Retinal pigment epithelial cell (primary cell): ENCODE results near the gene ZG16B.

ENCODE experiments used
- DNase-seq: peaks from one replicate; pipeline ENCODE4 v3.0.0-alpha.2; 2010; ENCODE audit warnings: low read depth
- H3K4me3 ChIP-seq: 2 replicates; pipeline ENCODE4 v1.5.1; 2011; ENCODE audit warnings: mild to moderate bottlenecking, low read length, control low read depth, moderate library complexity
- TF ChIP-seq, protein P1 (sequence below): conservative IDR thresholded peaks from 2 replicates; pipeline ENCODE4 v1.5.1; 2011; ENCODE audit warnings: low read depth, low read length, control low read depth, inconsistent platforms

ZG16B gene

GRCh38 chr16:2786061-2786825, 43.9 kb upstream of the ZG16B start:
- H3K4me3 ChIP-seq: no peak overlapping the region
- TF ChIP-seq, protein P1, sequence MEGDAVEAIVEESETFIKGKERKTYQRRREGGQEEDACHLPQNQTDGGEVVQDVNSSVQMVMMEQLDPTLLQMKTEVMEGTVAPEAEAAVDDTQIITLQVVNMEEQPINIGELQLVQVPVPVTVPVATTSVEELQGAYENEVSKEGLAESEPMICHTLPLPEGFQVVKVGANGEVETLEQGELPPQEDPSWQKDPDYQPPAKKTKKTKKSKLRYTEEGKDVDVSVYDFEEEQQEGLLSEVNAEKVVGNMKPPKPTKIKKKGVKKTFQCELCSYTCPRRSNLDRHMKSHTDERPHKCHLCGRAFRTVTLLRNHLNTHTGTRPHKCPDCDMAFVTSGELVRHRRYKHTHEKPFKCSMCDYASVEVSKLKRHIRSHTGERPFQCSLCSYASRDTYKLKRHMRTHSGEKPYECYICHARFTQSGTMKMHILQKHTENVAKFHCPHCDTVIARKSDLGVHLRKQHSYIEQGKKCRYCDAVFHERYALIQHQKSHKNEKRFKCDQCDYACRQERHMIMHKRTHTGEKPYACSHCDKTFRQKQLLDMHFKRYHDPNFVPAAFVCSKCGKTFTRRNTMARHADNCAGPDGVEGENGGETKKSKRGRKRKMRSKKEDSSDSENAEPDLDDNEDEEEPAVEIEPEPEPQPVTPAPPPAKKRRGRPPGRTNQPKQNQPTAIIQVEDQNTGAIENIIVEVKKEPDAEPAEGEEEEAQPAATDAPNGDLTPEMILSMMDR: no peak
- DNase-seq: no peak

GRCh38 chr16:2786826-2787151, 43.3 kb upstream of the ZG16B start:
- DNase-seq: no peak
- TF ChIP-seq, protein P1: no peak
- H3K4me3 ChIP-seq: no peak overlapping the region

DNA sequence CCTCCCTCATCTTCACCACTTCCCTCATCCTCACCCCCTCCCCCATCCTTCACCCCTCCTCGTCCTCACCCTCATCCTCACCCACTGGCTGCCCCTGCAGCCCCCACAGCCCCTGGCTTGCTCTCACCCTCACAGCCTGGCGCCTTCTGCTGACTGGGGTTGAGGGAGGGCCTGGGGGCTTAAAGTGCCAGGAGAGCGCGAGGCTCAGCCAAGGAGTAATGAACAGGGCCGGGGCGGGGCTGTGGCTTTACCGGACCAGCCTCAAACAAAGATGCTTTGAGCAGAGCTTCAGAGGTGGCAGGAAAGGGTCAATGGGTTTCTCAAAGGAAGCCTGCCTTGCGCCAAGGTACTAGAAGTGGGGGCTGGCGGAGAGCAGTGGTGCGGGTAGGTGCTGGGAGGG, 42.7 kb upstream of the ZG16B start, which contains the start of gene PRSS33:
PRSS33 (minus strand) TSS at position 155 of the 400 bp plus-strand sequence. CDS start 1,013 bp downstream, outside the sequence.
- no peak for DNase-seq
- TF ChIP-seq, protein P1: no peak
- peak within 1 kb of the TSS; percentile 26 for H3K4me3 ChIP-seq

DNA sequence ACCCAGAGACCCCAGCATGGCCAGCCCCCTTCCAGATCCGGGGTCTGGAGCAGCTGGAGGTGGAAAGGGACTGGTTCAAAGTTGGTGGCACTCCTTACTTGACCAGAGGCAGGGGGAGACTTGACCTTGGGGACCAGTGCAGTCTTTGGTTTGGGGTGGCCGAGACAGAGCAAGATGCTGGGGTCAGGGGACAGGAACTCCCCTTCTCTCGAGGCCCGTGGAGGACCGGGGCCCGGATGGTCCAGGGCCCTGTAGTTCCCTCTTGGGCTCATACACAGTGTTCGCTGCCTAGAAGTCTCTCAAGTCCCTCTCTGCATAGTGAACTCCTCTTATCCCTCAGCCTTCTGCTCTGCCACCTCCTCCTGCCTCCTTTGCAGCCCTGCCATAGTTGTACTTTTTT, 42.1 kb upstream of the ZG16B start:
- DNase-seq: no peak

DNA sequence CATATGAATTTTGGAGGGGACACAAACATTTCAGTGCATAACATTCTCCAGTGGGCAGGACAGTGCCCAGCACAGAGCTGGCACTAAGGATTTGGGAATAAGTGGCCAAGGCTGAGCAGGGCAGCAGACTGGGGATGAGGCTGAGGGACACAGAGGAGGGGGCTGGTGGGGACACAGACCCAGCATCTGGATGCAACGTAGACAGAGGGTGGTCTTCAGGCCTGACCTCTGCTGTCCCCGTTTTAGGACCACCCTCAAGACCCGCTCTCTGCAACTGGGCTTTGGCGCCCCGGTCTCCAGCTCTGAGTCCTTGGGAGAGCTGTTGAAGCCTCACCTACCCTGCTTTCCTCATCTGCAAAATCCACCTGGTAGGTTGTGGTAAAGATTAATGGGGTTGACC, 39.5 kb upstream of the ZG16B start:
- TF ChIP-seq, protein P1: no peak
- H3K4me3 ChIP-seq: no peak overlapping the region
- no peak for DNase-seq

More for the DNA sequence above, 42.1 kb upstream of the ZG16B start:
- no peak overlapping the region for H3K4me3 ChIP-seq
- TF ChIP-seq, protein P1: no peak

- H3K4me3 ChIP-seq: no peak overlapping the region
- no peak for DNase-seq
- TF ChIP-seq, protein P1: no peak
Observed at GRCh38 chr16:2791174-2791573, 38.9 kb upstream of the ZG16B start.

DNA sequence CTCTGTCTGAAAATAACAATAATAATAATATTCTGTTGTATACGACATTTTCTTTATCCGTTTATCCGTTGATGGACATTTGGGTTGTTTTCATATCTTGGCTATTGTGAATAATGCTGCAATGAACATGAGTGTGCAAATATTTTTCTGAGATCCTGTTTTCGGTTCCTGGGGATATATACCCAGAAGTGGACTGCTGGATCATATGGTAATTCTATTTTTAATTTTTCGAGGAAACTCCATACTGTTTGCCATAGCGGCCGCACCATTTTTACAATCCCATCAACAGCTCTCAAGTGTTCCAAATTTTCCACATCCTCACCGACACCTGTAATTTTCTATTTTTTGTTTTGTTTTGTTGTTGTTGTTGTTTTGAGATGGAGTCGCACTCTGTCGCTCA, 37.2 kb upstream of the ZG16B start:
- no peak for DNase-seq
- TF ChIP-seq, protein P1: no peak
- H3K4me3 ChIP-seq: no peak overlapping the region
